Measurements from ENCODE around the gene PRXL2A.
"Not testable (repeated sequence)": the region's sequence is repeated elsewhere in the genome, so short reads cannot be mapped to it uniquely, and the experiment has no call there.

The PRXL2A gene

DNA sequence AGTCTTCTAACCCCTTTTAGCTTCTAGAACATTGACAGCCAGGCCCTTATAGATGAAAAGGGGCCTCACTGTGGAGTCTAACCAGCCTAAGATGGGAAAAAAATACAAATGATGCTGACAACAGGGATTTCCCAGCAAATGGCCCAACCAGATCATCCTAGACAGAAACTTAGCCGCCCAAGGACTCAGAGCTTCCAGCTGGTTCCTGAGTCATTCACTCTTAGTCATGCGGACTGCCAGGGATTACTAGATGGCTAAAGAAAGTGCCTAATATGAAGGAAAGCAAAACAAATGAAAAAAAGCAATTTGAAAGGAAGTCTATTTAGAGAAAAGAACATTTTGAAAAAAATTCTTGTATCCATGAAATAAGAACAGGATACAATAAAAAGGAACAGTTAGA, 69.5 kb downstream of the PRXL2A start:
- peaks cover 44% of the 10 kb centered on the region for H3K79me2 ChIP-seq (ENCODE audit: control insufficient read depth, insufficient read depth, low read length, unreplicated experiment)
- no peak overlapping the region for H2AFZ ChIP-seq (ENCODE audit: low read length, unreplicated experiment)
- H3K27me3 ChIP-seq (ENCODE audit: insufficient read depth, low read length): no peaks in the 10 kb centered on the region
- H3K27ac ChIP-seq (ENCODE audit: low read depth, low read length): peak overlapping the region; percentile 67
- peaks cover 35% of the 10 kb centered on the region for H3K4me1 ChIP-seq (ENCODE audit: control insufficient read depth, insufficient read depth, low read length, unreplicated experiment)
- no peak overlapping the region for H3K4me3 ChIP-seq (ENCODE audit: low read depth, low read length)
- H3K36me3 ChIP-seq (ENCODE audit: insufficient read depth, low read length): no peaks in the 10 kb centered on the region; the same call in 1 of the 2 replicates

DNA sequence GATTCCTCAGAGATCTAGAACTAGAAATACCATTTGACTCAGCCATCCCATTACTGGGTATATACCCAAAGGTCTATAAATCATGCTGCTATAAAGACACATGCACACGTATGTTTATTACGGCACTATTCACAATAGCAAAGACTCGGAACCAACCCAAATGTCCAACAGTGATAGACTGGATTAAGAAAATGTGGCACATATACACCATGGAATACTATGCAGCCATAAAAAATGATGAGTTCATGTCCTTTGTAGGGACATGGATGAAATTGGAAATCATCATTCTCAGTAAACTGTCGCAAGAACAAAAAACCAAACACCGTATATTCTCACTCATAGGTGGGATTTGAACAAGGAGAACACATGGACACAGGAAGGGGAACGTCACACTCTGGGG, 72.0 kb downstream of the PRXL2A start:
- H3K4me3 ChIP-seq (ENCODE audit: low read depth, low read length); H2AFZ ChIP-seq (ENCODE audit: low read length, unreplicated experiment); H3K27ac ChIP-seq (ENCODE audit: low read depth, low read length); H3K36me3 ChIP-seq (ENCODE audit: insufficient read depth, low read length); H3K27me3 ChIP-seq (ENCODE audit: insufficient read depth, low read length): not testable (repeated sequence)
- Histone ChIP-seq H3K79me2 (ENCODE audit: control insufficient read depth, insufficient read depth, low read length, unreplicated experiment) (peaks cover 43% of the 10 kb centered on the region), H3K4me1 (ENCODE audit: control insufficient read depth, insufficient read depth, low read length, unreplicated experiment) (peaks cover 25% of the 10 kb centered on the region)

DNA sequence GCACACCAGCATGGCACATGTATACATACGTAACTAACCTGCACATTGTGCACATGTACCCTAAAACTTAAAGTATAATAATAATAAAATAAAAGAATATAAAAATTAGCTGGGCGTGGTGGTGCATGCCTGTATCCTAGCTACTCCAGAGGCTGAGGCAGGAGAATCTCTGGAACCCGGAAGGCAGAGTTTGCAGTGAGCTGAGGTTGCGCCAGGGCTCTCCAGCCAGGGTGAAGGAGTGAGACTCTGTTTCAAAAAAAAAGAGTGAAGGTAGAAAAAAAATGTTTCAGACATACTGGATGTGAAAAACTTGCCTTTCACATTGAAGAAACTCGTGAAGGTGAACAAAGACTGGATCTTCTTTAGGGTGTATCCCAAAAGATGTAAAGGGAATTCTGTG, 72.5 kb downstream of the PRXL2A start:
- Histone ChIP-seq H3K79me2 (ENCODE audit: control insufficient read depth, insufficient read depth, low read length, unreplicated experiment) (peaks cover 43% of the 10 kb centered on the region), H3K4me1 (ENCODE audit: control insufficient read depth, insufficient read depth, low read length, unreplicated experiment) (peaks cover 25% of the 10 kb centered on the region)

DNA sequence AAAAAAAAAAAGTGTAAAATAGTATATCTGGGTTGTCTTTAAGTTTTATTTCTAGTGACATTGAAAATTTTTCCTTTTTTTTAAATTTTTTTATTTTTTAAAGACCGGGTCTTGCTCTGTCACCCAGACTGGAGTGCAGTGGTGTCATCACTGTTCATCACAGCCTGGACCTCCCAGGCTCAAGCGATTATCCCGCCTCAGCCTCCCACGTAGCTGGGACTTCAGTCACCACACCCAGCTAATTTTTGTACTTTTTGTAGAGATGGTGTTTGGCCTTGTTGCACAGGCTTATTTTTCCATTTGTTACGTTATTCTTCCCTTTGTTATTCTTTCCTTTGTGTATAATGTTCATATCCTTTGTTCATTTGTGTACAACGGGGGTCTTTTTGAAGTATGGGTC, 75.9 kb downstream of the PRXL2A start:
- H3K27ac ChIP-seq (ENCODE audit: low read depth, low read length): no peak overlapping the region
- H2AFZ ChIP-seq (ENCODE audit: low read length, unreplicated experiment): no peak overlapping the region
- H3K4me3 ChIP-seq (ENCODE audit: low read depth, low read length): no peak overlapping the region
- H3K36me3 ChIP-seq (ENCODE audit: insufficient read depth, low read length): no peaks in the 10 kb centered on the region
- H3K27me3 ChIP-seq (ENCODE audit: insufficient read depth, low read length): no peaks in the 10 kb centered on the region
- H3K79me2 ChIP-seq (ENCODE audit: control insufficient read depth, insufficient read depth, low read length, unreplicated experiment): peaks cover 52% of the 10 kb centered on the region
- H3K4me1 ChIP-seq (ENCODE audit: control insufficient read depth, insufficient read depth, low read length, unreplicated experiment): peaks cover 18% of the 10 kb centered on the region

More for the DNA sequence above, 72.5 kb downstream of the PRXL2A start:
- Histone ChIP-seq H3K4me3 (ENCODE audit: low read depth, low read length) (no peak overlapping the region), H3K27ac (ENCODE audit: low read depth, low read length) (no peak overlapping the region), H3K27me3 (ENCODE audit: insufficient read depth, low read length) (no peaks in the 10 kb centered on the region), H3K36me3 (ENCODE audit: insufficient read depth, low read length) (no peaks in the 10 kb centered on the region; the same call in 1 of the 2 replicates), H2AFZ (ENCODE audit: low read length, unreplicated experiment) (no peak overlapping the region)

DNA sequence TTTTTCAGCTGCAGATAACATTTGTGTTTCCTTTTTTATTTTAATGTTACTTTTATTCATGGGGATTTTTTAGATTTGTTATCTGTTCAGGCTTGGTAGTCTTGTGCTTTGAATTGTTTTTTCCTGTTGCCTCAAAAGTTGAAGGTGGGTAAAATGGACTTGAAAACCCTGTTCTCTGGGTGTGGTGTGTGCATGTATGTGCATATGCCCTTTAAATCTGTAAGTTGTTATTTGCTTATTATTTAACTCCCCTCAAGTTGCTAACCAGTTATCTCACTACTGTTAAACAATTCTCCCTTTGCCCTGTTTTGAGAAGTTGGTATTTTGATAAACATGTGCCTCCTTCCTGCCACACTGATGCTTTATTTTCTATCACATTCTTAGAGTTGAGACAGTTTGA, 76.3 kb downstream of the PRXL2A start:
- H3K27ac ChIP-seq (ENCODE audit: low read depth, low read length): no peak overlapping the region
- H2AFZ ChIP-seq (ENCODE audit: low read length, unreplicated experiment): no peak overlapping the region

DNA sequence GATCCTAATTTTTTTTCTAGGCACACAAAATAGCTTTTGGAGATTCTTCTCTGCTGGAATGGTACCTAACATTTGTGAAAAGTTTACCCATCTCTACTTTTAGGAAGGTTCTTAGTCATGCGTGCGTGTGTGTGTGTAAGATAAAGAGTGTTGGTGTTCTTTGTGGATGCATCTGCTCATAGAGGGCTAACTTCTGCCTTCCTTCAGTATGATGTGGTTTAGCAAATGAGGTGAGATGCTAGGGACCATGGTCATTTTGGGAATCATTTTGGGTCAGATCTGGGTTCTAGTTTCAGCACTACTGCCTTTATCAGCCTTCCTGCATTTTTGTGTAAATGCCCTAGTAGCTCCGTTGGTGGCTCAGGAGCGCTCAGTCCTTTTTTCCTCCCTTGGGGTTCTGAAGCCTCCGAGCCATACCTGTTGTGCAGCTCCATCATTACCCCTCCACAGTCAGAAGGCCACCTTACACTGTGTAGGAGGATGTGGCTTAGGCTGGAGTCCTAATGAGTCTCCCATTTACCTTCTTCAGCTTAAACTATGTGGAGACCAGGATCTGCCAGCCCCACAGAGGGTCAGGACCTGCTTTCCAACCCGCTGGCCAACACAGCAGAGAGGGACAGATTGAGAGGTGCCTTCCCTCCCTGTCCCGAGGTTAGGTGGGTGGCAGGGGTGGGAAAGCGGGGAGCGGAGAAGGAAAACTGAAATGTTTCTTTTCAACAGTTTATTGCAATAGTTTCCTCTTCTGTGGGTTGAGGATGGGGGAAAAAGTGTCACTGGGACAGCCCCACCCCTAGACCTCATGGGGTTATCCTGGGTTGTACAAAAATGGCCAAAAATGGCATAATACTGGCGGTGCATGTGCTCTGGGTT, 77.0 kb downstream of the PRXL2A start:
- peaks cover 52% of the 10 kb centered on the region for H3K79me2 ChIP-seq (ENCODE audit: control insufficient read depth, insufficient read depth, low read length, unreplicated experiment)
- H3K4me1 ChIP-seq (ENCODE audit: control insufficient read depth, insufficient read depth, low read length, unreplicated experiment): peaks cover 18% of the 10 kb centered on the region
- H2AFZ ChIP-seq (ENCODE audit: low read length, unreplicated experiment): no peak overlapping the region
- H3K4me3 ChIP-seq (ENCODE audit: low read depth, low read length): no peak overlapping the region
- no peaks in the 10 kb centered on the region for H3K27me3 ChIP-seq (ENCODE audit: insufficient read depth, low read length)
- H3K27ac ChIP-seq (ENCODE audit: low read depth, low read length): no peak overlapping the region
- no peaks in the 10 kb centered on the region for H3K36me3 ChIP-seq (ENCODE audit: insufficient read depth, low read length)

More for the DNA sequence above, 76.3 kb downstream of the PRXL2A start:
- Histone ChIP-seq H3K27me3 (ENCODE audit: insufficient read depth, low read length) (no peaks in the 10 kb centered on the region), H3K4me1 (ENCODE audit: control insufficient read depth, insufficient read depth, low read length, unreplicated experiment) (peaks cover 18% of the 10 kb centered on the region), H3K79me2 (ENCODE audit: control insufficient read depth, insufficient read depth, low read length, unreplicated experiment) (peaks cover 52% of the 10 kb centered on the region), H3K4me3 (ENCODE audit: low read depth, low read length) (no peak overlapping the region), H3K36me3 (ENCODE audit: insufficient read depth, low read length) (no peaks in the 10 kb centered on the region)

DNA sequence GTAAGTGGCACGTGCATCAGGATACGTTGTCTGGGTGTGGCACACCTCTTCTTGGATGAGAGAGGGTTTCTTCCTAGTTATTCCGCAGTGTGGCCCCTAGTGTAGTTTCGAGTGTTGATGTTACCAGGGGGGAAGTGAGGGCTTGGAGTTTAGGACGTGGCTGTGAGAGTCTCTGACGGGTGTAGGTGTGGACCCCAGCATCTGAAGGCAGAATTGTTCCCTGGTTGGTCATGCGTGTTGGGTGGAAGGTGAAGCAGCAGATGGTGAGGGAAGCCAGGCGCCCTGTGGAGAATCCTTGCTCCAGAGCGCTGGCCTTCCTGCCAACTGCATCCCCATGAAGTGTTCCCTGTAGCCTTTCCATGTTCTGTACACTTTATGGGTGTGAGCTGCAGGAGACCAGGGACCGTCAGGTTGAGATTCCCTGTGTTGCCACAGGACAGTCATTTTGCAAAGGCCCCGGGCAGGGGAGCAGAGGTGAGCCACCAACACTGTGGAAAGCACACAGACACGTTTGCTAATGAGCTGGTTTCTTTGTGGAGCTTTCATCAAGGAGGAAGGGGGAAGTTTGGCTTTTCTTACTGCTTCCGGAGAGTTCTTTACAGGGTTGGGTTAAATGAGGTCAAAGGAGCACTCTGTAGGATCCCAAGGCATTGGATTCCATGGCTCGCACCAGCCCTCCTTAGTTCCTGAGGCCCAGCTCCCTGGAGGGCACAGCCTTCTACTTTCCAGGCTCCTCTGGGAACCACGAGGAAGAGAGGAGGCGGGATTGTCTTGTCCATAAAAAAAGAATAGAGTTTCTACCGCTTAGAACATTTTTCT, 77.8 kb downstream of the PRXL2A start:
- Histone ChIP-seq H3K36me3 (ENCODE audit: insufficient read depth, low read length) (no peaks in the 10 kb centered on the region), H3K4me3 (ENCODE audit: low read depth, low read length) (no peak overlapping the region), H3K27me3 (ENCODE audit: insufficient read depth, low read length) (no peaks in the 10 kb centered on the region), H3K27ac (ENCODE audit: low read depth, low read length) (no peak overlapping the region), H2AFZ (ENCODE audit: low read length, unreplicated experiment) (no peak overlapping the region), H3K4me1 (ENCODE audit: control insufficient read depth, insufficient read depth, low read length, unreplicated experiment) (peaks cover 18% of the 10 kb centered on the region), H3K79me2 (ENCODE audit: control insufficient read depth, insufficient read depth, low read length, unreplicated experiment) (peaks cover 51% of the 10 kb centered on the region)
